Lower leg skin (tissue), 4 donors: ENCODE measurements around the gene KIRREL3. TPM values are rescaled to one million over a fixed set of nuclear protein-coding genes. Genes with fewer than 3 reads are reported as not detected.

Source experiments
- DNase-seq, 2 donors: peaks; one replicate each; pipeline ENCODE4 v3.0.0-alpha.2; 2019; ENCODE audit warnings: low spot score in 2 of 2
- H3K4me3 ChIP-seq: fragments of 200-600 bp; sonication (generic); 2 replicates; pipeline ENCODE4 v1.5.1; 2017; ENCODE audit warnings: mild to moderate bottlenecking, low read depth; ENCODE audit not compliant: poor library complexity, severe bottlenecking
- CTCF ChIP-seq, 3 donors: fragments of 450-650 bp; IDR thresholded peaks; one replicate each; pipeline ENCODE4 v1.5.1; 2016; ENCODE audit warnings: antibody characterized with exemption in 3 of 3, mild to moderate bottlenecking in 3 of 3, moderate library complexity in 2 of 3
- POLR2A ChIP-seq, 2 donors: fragments of 450-650 bp; IDR thresholded peaks; one replicate each; pipeline ENCODE4 v1.6.1; 2016 to 2017; ENCODE audit warnings: antibody characterized with exemption in 2 of 2, mild to moderate bottlenecking in 1 of 2, moderate library complexity in 1 of 2
- WGBS, 2 donors: methylation state at CpG; one replicate each; pipeline ENCODE4 v1.1.5; 2018; 5-methylcytosine and 5-hydroxymethylcytosine counted together
- intact Hi-C: fragments of 100-400 bp; cut with DNase I; formaldehyde crosslinking; loops from one replicate; pipeline ENCODE4 v1.15.0; 2023; ENCODE audit warnings: low total_unique reads
- total RNA-seq, 4 donors: library from RNA; depleted of rRNA; stranded (reverse); fragments of >200 nt; gene quantifications; one replicate each; pipeline ENCODE4 v1.1.0, GENCODE V29; 2016

Gene KIRREL3
- total RNA-seq, 4 donors from 2014 or later = 0.13 TPM; not detected in 3

GRCh38 chr11:126433989-126434949, 566.3 kb downstream of the KIRREL3 start:
- intact Hi-C loops = no loop called here
- WGBS, 2 donors = 68 to 70% methylated on average over 14 of the region's 16 CpGs
- no peak overlapping the region for H3K4me3 ChIP-seq
- peak in 1 of 2 donors; percentile 83 for DNase-seq
- TF ChIP-seq POLR2A (IDR thresholded peaks at IDR 0.05) (no peak), CTCF (IDR thresholded peaks at IDR 0.05) (no peak)

- intact Hi-C loops = no loop called here
- no peak for TF ChIP-seq CTCF (IDR thresholded peaks at IDR 0.05)
- 82 to 86% methylated on average over 11 of the region's 11 CpGs for WGBS, 2 donors
- peak in 1 of 2 donors; percentile 79 for DNase-seq
- no peak overlapping the region for H3K4me3 ChIP-seq
Measured at GRCh38 chr11:126433244-126433846, 567.2 kb downstream of the KIRREL3 start.

GRCh38 chr11:126432525-126432924, 568.0 kb downstream of the KIRREL3 start:
- intact Hi-C loops = no loop called here
- no peak overlapping the region for H3K4me3 ChIP-seq

GRCh38 chr11:126432065-126432461, 568.5 kb downstream of the KIRREL3 start:
- intact Hi-C loops = no loop called here
- 47 to 75% methylated on average over 3 of the region's 3 CpGs for WGBS, 2 donors
- no peak overlapping the region for H3K4me3 ChIP-seq
- DNase-seq = peak in 1 of 2 donors; percentile 75
- TF ChIP-seq CTCF (IDR thresholded peaks at IDR 0.05) (no peak), POLR2A (IDR thresholded peaks at IDR 0.05) (no peak)

More at GRCh38 chr11:126432525-126432924, 568.0 kb downstream of the KIRREL3 start:
- DNase-seq = peak in 1 of 2 donors; percentile 85
- TF ChIP-seq CTCF (IDR thresholded peaks at IDR 0.05) (no peak), POLR2A (IDR thresholded peaks at IDR 0.05) (no peak)
- 52 to 66% methylated on average over 6 of the region's 6 CpGs for WGBS, 2 donors

- peak; percentile 68 to 93 for DNase-seq
- intact Hi-C loops = no loop called here
- TF ChIP-seq POLR2A (IDR thresholded peaks at IDR 0.05) (no peak), CTCF (IDR thresholded peaks at IDR 0.05) (no peak)
- H3K4me3 ChIP-seq = no peak overlapping the region
- WGBS, 2 donors = 80 to 81% methylated on average over 21 to 23 of the region's 23 CpGs
Measured at GRCh38 chr11:126431401-126432064, 569.0 kb downstream of the KIRREL3 start.
